OCI-LY7 (cell line): ENCODE data around the gene MLPH. TPM values are rescaled to one million over a fixed set of nuclear protein-coding genes. Genes with fewer than 3 reads are reported as not detected.

ENCODE experiments used
- BruUV-seq: library from RNA; stranded (reverse); fragments of 400-500 nt; replicated peaks from 2 replicates; lab custom pipeline; 2021; lab: Mats Ljungman, UMichigan
- CTCF ChIA-PET: fragments of 300-600 bp; sonication (Branson Sonifier 250); formaldehyde crosslinking; loops from one replicate; lab custom pipeline; 2022; ENCODE audit warnings: antibody characterized with exemption; ENCODE audit not compliant: unreplicated experiment; lab: Charles Lee
- POLR2A ChIA-PET: fragments of 300-600 bp; sonication (Branson Sonifier 250); formaldehyde crosslinking; loops from one replicate; lab custom pipeline; 2022; ENCODE audit warnings: antibody characterized with exemption; lab: Charles Lee
- DNase-seq: peaks from one replicate; pipeline ENCODE4 v3.0.0-alpha.2; 2015; ENCODE audit warnings: low spot score
- H2AFZ ChIP-seq: fragments of 200-600 bp; sonication (generic), shearing (Covaris generic); 2 replicates; pipeline ENCODE4 v1.6.1; 2014; ENCODE audit warnings: mild to moderate bottlenecking, antibody characterized with exemption, low read length, moderate library complexity
- H3K27ac ChIP-seq: fragments of 200-600 bp; sonication (generic); 2 replicates; pipeline ENCODE4 v1.5.1; 2014; ENCODE audit warnings: mixed run types, low read depth, mild to moderate bottlenecking, moderate library complexity, low read length, inconsistent platforms; ENCODE audit not compliant: poor library complexity, severe bottlenecking
- H3K36me3 ChIP-seq: fragments of 200-600 bp; sonication (generic); 2 replicates; pipeline ENCODE4 v1.6.1; 2014; ENCODE audit warnings: mild to moderate bottlenecking, antibody characterized with exemption, low read length, moderate library complexity, mixed read lengths; ENCODE audit not compliant: insufficient read depth
- H3K4me1 ChIP-seq: fragments of 200-600 bp; sonication (generic); 2 replicates; pipeline ENCODE4 v1.5.1; 2014; ENCODE audit warnings: mild to moderate bottlenecking, low read length; ENCODE audit not compliant: insufficient read depth, poor library complexity, severe bottlenecking
- H3K4me2 ChIP-seq: fragments of 200-600 bp; sonication (generic); 2 replicates; pipeline ENCODE4 v1.6.1; 2014; ENCODE audit warnings: mild to moderate bottlenecking, low read length
- H3K4me3 ChIP-seq: fragments of 200-600 bp; sonication (generic); 2 replicates; pipeline ENCODE4 v1.5.1; 2014; ENCODE audit warnings: mild to moderate bottlenecking, low read depth, low read length; ENCODE audit not compliant: poor library complexity, severe bottlenecking
- H3K79me2 ChIP-seq: fragments of 200-600 bp; sonication (generic); 2 replicates; pipeline ENCODE4 v1.6.1; 2016; ENCODE audit warnings: low read depth, mild to moderate bottlenecking, low read length, moderate library complexity, mixed read lengths; ENCODE audit not compliant: insufficient read depth
- H3K9me2 ChIP-seq: fragments of 200-600 bp; sonication (generic); 2 replicates; pipeline ENCODE4 v1.6.1; 2016; ENCODE audit warnings: mild to moderate bottlenecking, low read length, mixed read lengths; ENCODE audit not compliant: insufficient read depth
- H3K9me3 ChIP-seq: fragments of 200-600 bp; sonication (generic); 2 replicates; pipeline ENCODE4 v1.6.1; 2014; ENCODE audit warnings: mild to moderate bottlenecking, mixed run types, low read length, mixed read lengths
- H4K20me1 ChIP-seq: fragments of 200-600 bp; sonication (generic); 2 replicates; pipeline ENCODE4 v1.6.1; 2014; ENCODE audit warnings: mild to moderate bottlenecking, antibody characterized with exemption, low read length, moderate library complexity, mixed read lengths; ENCODE audit not compliant: insufficient read depth
- CTCF ChIP-seq: fragments of 200-600 bp; sonication (generic); conservative IDR thresholded peaks from 2 replicates; pipeline ENCODE4 v1.5.1; 2014; ENCODE audit warnings: mild to moderate bottlenecking, antibody characterized with exemption, low read length, moderate library complexity, mixed read lengths
- EZH2phosphoT487 ChIP-seq: fragments of 200-600 bp; sonication (generic); IDR thresholded peaks from 2 replicates; pipeline ENCODE4 v1.6.1; 2018; ENCODE audit warnings: low read depth, borderline replicate concordance, mild to moderate bottlenecking, mixed run types, antibody characterized with exemption, low read length, moderate library complexity, mixed read lengths
- intact Hi-C: fragments of 100-400 bp; cut with micrococcal nuclease; formaldehyde crosslinking; loops from one replicate; pipeline ENCODE4 v1.10.0; 2022; ENCODE audit not compliant: unreplicated experiment
- total RNA-seq, 2 experiments: library from RNA; depleted of rRNA in 1 of 2; stranded (reverse); fragments of >200 nt in 1 of 2; shearing (Covaris generic) in 1 of 2; gene quantifications; 2 replicates each; pipeline ENCODE4 v1.2.3, GENCODE V29; 2014 to 2022

The MLPH gene
- total RNA-seq, 2 experiments from 2014 or later: not detected

GRCh38 chr2:237574894-237575868 lies 88.1 kb downstream of the MLPH start:
- intact Hi-C loops: loop anchor here (10.0 kb wide), 1 partner anchor 450 kb away; no protein-coding TSS in a partner anchor
- CTCF ChIA-PET: no interaction called here

GRCh38 chr2:237575869-237576862 lies 89.1 kb downstream of the MLPH start:
- H3K79me2 ChIP-seq: no peaks in the 10 kb centered on the region
- no peaks in the 10 kb centered on the region for H3K4me1 ChIP-seq
- H3K9me2 ChIP-seq: no peaks in the 10 kb centered on the region
- no peak for TF ChIP-seq EZH2phosphoT487
- no peak for TF ChIP-seq CTCF
- no peak overlapping the region for H3K4me2 ChIP-seq
- no peak overlapping the region for H2AFZ ChIP-seq
- H3K4me3 ChIP-seq: no peak overlapping the region
- ChIA-PET POLR2A (interaction anchor here (0.6 kb wide), 1 partner anchor 16 kb away, joined by 6 read pairs; no protein-coding TSS in a partner anchor), CTCF (no interaction called here)
- H3K27ac ChIP-seq: no peak overlapping the region
- no peaks in the 10 kb centered on the region for H3K36me3 ChIP-seq
- BruUV-seq: no TSS peak
- H3K9me3 ChIP-seq: no peaks in the 10 kb centered on the region
- no peak for DNase-seq
- H4K20me1 ChIP-seq: no peaks in the 10 kb centered on the region
- intact Hi-C loops: loop anchor here (10.0 kb wide), 1 partner anchor 451 kb away; no protein-coding TSS in a partner anchor

More at GRCh38 chr2:237574894-237575868, 88.1 kb downstream of the MLPH start:
- H3K27ac ChIP-seq: no peak overlapping the region
- H3K79me2 ChIP-seq: no peaks in the 10 kb centered on the region
- H2AFZ ChIP-seq: no peak overlapping the region
- H3K36me3 ChIP-seq: no peaks in the 10 kb centered on the region
- POLR2A ChIA-PET: interaction anchor here (0.6 kb wide), 1 partner anchor 15 kb away, joined by 6 read pairs; no protein-coding TSS in a partner anchor
- H3K4me2 ChIP-seq: no peak overlapping the region
- H3K4me3 ChIP-seq: no peak overlapping the region
- H3K9me3 ChIP-seq: no peaks in the 10 kb centered on the region
- no peak for DNase-seq
- no TSS peak for BruUV-seq
- TF ChIP-seq CTCF (no peak), EZH2phosphoT487 (no peak)
- no peaks in the 10 kb centered on the region for H3K4me1 ChIP-seq
- no peaks in the 10 kb centered on the region for H3K9me2 ChIP-seq
- H4K20me1 ChIP-seq: no peaks in the 10 kb centered on the region
